Heart left ventricle (tissue), 16 donors: ENCODE measurements around the gene MAP1LC3C. TPM values are rescaled to one million over a fixed set of nuclear protein-coding genes. Genes with fewer than 3 reads are reported as not detected.

Experiments used
- ATAC-seq, 4 donors: fragments of 200-7000 bp; cut with Tn5 transposase; one replicate each; pipeline ENCODE4 v1.9.1; 2020 to 2022; ENCODE audit warnings: moderate library complexity in 4 of 4, mild to moderate bottlenecking in 3 of 4, moderate number of reproducible peaks in 1 of 4
- DNase-seq, 5 donors: peaks; one replicate each; pipeline ENCODE4 v3.0.0-alpha.2; 2020
- H3K27ac ChIP-seq, 12 donors: fragments of 200-600 bp; sonication (generic) in 4 of 12; one replicate each; pipeline versions ENCODE4 v1.5.0 to v1.8.0; 2016 to 2022; ENCODE audit warnings: mild to moderate bottlenecking in 2 of 12
- H3K27me3 ChIP-seq, 9 donors: fragments of 200-600 bp; sonication (generic) in 2 of 9; one replicate each; pipeline versions ENCODE4 v1.5.1 to v1.8.0; 2016 to 2022; ENCODE audit warnings: mild to moderate bottlenecking in 3 of 9
- H3K36me3 ChIP-seq, 9 donors: fragments of 200-600 bp; sonication (generic) in 2 of 9; one replicate each; pipeline versions ENCODE4 v1.5.0 to v1.8.0; 2018 to 2022; ENCODE audit warnings: mild to moderate bottlenecking in 2 of 9
- H3K4me1 ChIP-seq, 12 donors: fragments of 200-600 bp; sonication (generic) in 4 of 12; one replicate each; pipeline versions ENCODE4 v1.5.0 to v1.8.0; 2016 to 2022; ENCODE audit warnings: mild to moderate bottlenecking in 3 of 12
- H3K4me3 ChIP-seq, 12 donors: fragments of 200-600 bp; sonication (generic) in 4 of 12; one replicate each; pipeline versions ENCODE4 v1.5.0 to v1.8.0; 2017 to 2022; ENCODE audit warnings: mild to moderate bottlenecking in 9 of 12, moderate library complexity in 4 of 12
- H3K9me3 ChIP-seq, 12 donors: fragments of 200-600 bp; sonication (generic) in 4 of 12; one replicate each; pipeline versions ENCODE4 v1.5.0 to v1.8.0; 2016 to 2022; ENCODE audit warnings: mild to moderate bottlenecking in 1 of 12
- CTCF ChIP-seq, 12 donors: fragments of 200-600 bp; sonication (generic) in 4 of 12; IDR thresholded peaks; one replicate each; pipeline versions ENCODE4 v1.5.0 to v1.8.0; 2018 to 2022; ENCODE audit warnings: antibody characterized with exemption in 12 of 12, mild to moderate bottlenecking in 5 of 12
- POLR2A ChIP-seq, 2 donors: fragments of 450-650 bp; IDR thresholded peaks; one replicate each; pipeline ENCODE4 v1.6.1; 2017; ENCODE audit warnings: antibody characterized with exemption in 2 of 2, mild to moderate bottlenecking in 2 of 2, moderate library complexity in 2 of 2
- WGBS, 4 donors: extraction: QIAGEN DNeasy Blood & Tissue Kit in 2 of 4; methylation state at CpG; one replicate each; pipeline versions ENCODE4 v1.1.5 to v1.1.7; 2013 to 2018; 5-methylcytosine and 5-hydroxymethylcytosine counted together
- intact Hi-C, 10 donors: fragments of 100-400 bp; cut with DNase I; formaldehyde crosslinking; loops; one replicate each; pipeline versions ENCODE4 v1.11.1 to v1.14.2; 2022
- polyA plus RNA-seq, 2 donors: library from polyadenylated mRNA; stranded (reverse); fragments of 200-250 nt; gene quantifications; one replicate each; pipeline ENCODE4 v1.2.3, GENCODE V29; 2013
- total RNA-seq, 9 donors: library from RNA; depleted of rRNA in 2 of 9; stranded (reverse); fragments of >200 nt in 2 of 9; fragmentation: NEBNext Ultra II Directional in 3 of 9; extraction: Animal tissue kit (Norgen Biotek cat#: 25700) in 3 of 9; gene quantifications; one replicate each; pipeline versions ENCODE4 v1.1.0 to v1.2.4, GENCODE V29; 2016 to 2023
- donor health status: ischemic (EF 13 %, LVEDD 7.1; RV severe dilation, severe dysfunction).
- donor health status: healthy with polysubstance abuse.
- donor health status: DM: no; HTN: yes; CAD: no.
- donor health status: DM: no; HTN: no; CAD: no.
- donor health status: ischemic (EF 25% LVEDD 6.9; RV normal size, moderate dysfunction).
- donor health status: ischemic (EF 25% LVEDD 5.7; RV mildly dilated, moderate dysfunction).
- donor health status: healthy.
- donor health status: DM: yes; HTN: yes; CAD: no.
- donor health status: ischemic (EF 35%, LVEDD 5.7; RV mildly dilated, moderate dysfunction).
- donor health status: nonischemic (EF 11% LVEDD 7.7; RV severe dilation, severe dysfunction).
- donor health status: DM: yes; HTN: yes; CAD: no.
- donor health status: PGD.
- donor health status: ischemic (EF 29% LVEDD 5.4; RV normal size, mild dysfunction).
- donor health status: nonischemic (EF 23%, LVEDD 6.1; RV moderate dilation, normal function).

MAP1LC3C gene
- total and polyA plus RNA-seq, 11 donors = 0.46 to 1.2 (median 0.79) TPM; not detected in 6

GRCh38 chr1:242008826-242009495, 10.1 kb upstream of the MAP1LC3C start:
- ATAC-seq = no peak

GRCh38 chr1:242006976-242007375, 8.1 kb upstream of the MAP1LC3C start:
- intact Hi-C loops = loop anchor here in 2 of 10 donors (10.0 kb wide), 2 partner anchors 112 to 392 kb away; no protein-coding TSS in a partner anchor
- no peak for DNase-seq
- WGBS, 4 donors = 86 to 92% (median 88%) methylated on average over 3 of the region's 3 CpGs

More at GRCh38 chr1:242008826-242009495, 10.1 kb upstream of the MAP1LC3C start:
- Histone ChIP-seq H3K4me1 (no peaks in the 10 kb centered on the region), H3K27me3 (no peaks in the 10 kb centered on the region), H3K36me3 (no peaks in the 10 kb centered on the region), H3K4me3 (no peak overlapping the region), H3K27ac (no peak overlapping the region), H3K9me3 (no peaks in the 10 kb centered on the region)
- intact Hi-C loops = loop anchor here in 2 of 10 donors (10.0 kb wide), 2 partner anchors 114 to 394 kb away; no protein-coding TSS in a partner anchor
- no peak for DNase-seq
- TF ChIP-seq POLR2A (IDR thresholded peaks at IDR 0.05) (no peak), CTCF (IDR thresholded peaks at IDR 0.05) (no peak)
- 62 to 81% (median 74%) methylated on average over 5 of the region's 5 CpGs for WGBS, 4 donors

GRCh38 chr1:242005866-242006535, 7.1 kb upstream of the MAP1LC3C start:
- Histone ChIP-seq H3K4me3 (no peak overlapping the region), H3K9me3 (no peaks in the 10 kb centered on the region), H3K27ac (no peak overlapping the region), H3K27me3 (no peaks in the 10 kb centered on the region), H3K36me3 (no peaks in the 10 kb centered on the region), H3K4me1 (no peaks in the 10 kb centered on the region)
- 70 to 77% (median 75%) methylated on average over 5 of the region's 5 CpGs for WGBS, 4 donors
- ATAC-seq (no peak), DNase-seq (no peak)
- TF ChIP-seq CTCF (IDR thresholded peaks at IDR 0.05) (no peak), POLR2A (IDR thresholded peaks at IDR 0.05) (no peak)
- intact Hi-C loops = loop anchor here in 2 of 10 donors (10.0 kb wide), 2 partner anchors 111 to 391 kb away; no protein-coding TSS in a partner anchor

More at GRCh38 chr1:242006976-242007375, 8.1 kb upstream of the MAP1LC3C start:
- no peaks in the 10 kb centered on the region for H3K4me1 ChIP-seq
- TF ChIP-seq CTCF (IDR thresholded peaks at IDR 0.05) (no peak), POLR2A (IDR thresholded peaks at IDR 0.05) (no peak)
- no peak overlapping the region for H3K4me3 ChIP-seq
- no peak overlapping the region for H3K27ac ChIP-seq
- H3K9me3 ChIP-seq = no peaks in the 10 kb centered on the region
- no peaks in the 10 kb centered on the region for H3K27me3 ChIP-seq
- no peak for ATAC-seq
- no peaks in the 10 kb centered on the region for H3K36me3 ChIP-seq
